GM19324 (cell line): ENCODE results near the gene POLRMT.
"Not testable (repeated sequence)": the region's sequence is repeated elsewhere in the genome, so short reads cannot be mapped to it uniquely, and the experiment has no call there.

ENCODE experiments used
- ATAC-seq: cut with Tn5 transposase; IDR thresholded peaks from one replicate; pipeline ENCODE4 v1.9.1; 2021; ENCODE audit warnings: mild to moderate bottlenecking, moderate library complexity; ENCODE audit not compliant: unreplicated experiment, low FRiP score

The POLRMT gene

DNA sequence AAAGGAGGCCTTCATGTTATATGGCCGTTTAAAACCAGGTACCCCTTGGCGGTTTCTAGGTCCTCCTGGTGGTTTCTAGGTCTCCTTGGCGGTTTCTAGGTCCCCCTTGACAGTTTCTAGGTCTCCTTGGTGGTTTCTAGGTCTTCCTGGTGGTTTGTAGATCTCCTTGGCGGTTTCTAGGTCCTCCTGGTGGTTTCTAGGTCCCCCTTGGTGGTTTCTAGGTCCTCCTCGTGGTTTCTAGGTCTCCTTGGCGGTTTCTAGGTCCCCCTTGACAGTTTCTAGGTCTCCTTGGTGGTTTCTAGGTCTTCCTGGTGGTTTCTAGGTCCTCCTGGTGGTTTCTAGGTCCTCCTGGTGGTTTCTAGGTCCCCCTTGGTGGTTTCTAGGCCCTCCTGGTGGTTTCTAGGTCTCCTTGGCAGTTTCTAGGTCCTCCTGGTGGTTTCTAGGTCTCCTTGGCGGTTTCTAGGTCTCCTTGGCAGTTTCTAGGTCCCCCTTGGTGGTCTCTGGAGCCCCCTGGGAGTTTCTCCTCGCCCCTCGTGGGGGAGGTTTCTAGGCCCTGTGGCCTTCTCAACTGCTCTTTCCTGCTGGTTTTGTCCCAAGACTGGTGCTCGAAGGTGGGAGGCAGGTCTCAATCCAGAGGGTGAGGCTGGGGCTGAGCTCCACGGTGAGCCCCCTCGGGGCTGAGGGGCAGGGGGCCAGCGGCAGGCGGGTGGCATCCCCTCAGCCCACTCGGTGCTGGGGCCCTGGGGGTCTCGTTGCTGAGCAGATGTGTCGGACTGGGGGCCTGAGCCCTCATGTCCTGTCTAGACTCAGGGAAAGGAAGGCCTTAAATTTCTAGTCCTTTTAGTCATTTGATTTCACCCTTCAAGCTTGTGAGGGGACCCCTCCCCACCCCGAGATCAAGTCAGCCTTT is 35.7 kb downstream of the POLRMT start:
- ATAC-seq: no peak

DNA sequence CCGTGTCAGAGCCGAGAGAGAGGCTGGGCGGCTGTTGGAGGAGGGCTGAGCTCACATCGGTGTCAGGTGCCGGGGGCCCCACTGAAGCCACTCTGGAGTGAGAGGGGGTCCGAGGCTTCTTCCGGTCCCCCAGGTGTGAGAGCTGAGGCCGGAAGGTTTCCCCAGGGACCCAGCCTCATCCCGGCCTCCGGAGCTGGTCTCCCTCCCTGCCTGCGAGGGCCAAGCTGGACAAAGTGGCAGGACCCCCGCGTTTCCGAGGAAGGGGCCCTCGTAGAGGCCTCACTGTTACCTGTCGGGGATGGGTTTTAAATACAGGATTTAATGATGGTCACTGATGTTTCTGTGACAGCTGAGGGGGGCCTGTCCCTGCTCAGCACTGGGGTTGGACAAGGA is 37.1 kb downstream of the POLRMT start:
- no peak for ATAC-seq

DNA sequence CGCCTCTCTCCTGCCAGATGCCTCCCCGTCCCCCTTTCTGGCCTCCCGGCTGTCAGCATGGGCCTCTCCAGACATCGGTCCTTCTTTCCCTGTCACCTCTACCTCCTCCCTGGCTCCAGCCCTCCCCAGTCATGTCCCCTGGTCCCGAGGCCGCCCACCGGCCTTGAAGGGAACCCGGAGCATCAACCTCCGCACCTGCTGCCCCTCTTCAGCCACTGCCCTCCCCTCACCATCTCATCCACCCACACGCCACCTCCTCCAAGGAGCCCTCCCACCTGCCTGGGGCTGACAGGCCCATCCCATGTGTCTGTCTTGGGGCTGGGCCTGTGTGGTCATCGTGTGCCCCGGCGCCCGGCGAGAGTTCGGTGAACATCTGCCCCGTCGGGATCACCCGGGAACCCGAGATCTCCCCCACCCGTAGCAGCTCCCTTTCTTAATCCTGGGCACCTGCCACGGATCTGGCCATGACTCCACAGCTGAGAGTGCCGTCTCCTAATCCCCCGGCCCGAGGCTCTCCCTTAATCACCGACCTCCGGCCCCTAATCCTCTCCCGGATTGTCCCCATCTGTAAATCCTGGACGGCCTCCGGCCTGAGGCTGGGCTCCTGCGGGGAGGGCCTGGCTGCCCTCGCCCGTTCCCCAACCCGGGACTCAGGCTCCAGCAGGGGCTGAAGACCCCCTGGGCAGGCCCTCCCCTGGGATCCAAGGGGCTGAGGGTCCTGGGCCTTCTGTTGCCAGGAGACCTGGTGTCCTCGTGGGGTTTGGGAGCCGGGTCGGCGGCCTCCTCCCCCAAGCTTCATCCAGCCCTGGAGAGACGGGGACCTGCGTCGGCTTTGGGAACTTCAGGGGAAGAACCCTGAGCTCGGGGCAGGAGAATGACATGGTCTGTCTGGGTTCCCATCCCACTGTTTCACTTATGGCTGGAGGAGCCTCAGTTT is 37.7 kb downstream of the POLRMT start:
- no peak for ATAC-seq

DNA sequence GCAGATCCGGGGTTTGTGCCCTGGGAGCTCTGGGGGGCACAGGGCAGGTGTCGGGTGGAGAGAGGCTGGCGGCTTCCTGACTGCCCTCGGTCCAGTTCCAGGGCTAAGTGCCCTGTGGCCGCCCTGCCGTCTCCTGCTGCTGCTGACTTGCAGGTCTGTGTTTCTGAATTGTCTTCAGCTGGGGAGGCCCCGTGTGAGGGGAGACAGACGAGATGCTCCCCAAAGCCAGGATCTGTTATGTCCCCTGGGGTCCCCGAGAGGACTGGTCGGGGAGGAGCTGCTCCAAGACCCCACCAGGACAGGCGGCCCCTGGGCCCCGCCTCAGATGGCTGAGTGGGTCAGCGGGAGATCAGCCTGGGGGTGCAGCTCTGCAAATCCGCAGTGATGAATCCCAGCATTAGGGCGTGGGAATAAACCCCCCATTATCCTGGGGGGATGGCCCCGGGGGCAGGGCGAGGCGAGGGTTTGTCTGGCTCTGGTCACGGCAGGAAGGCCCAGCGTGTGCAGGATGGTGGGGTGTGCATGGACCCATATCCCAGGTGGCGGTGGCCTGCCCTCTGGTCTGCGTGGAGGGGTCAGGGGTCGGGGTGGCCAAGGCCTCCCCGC is 39.0 kb downstream of the POLRMT start:
- no peak for ATAC-seq

DNA sequence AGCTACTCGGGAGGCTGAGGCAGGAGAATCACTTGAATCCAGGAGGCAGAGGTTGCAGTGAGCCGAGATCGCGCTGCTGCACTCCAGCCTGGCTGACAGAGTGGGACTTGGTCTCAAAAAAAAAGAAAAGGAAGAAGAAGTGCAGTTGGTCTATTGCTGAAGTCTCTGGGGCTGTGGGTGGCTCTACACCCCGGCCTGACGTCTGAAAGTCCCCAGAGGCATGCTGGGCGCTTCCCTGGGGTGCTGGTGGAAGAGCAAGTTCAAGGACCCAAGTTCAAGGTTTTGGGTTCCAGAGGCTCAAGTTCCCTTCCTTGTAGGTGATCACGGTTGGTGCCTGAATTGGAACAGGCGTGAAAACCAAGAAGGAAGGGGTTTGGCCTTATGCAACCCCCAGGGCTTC is 39.8 kb downstream of the POLRMT start:
- ATAC-seq: no peak

DNA sequence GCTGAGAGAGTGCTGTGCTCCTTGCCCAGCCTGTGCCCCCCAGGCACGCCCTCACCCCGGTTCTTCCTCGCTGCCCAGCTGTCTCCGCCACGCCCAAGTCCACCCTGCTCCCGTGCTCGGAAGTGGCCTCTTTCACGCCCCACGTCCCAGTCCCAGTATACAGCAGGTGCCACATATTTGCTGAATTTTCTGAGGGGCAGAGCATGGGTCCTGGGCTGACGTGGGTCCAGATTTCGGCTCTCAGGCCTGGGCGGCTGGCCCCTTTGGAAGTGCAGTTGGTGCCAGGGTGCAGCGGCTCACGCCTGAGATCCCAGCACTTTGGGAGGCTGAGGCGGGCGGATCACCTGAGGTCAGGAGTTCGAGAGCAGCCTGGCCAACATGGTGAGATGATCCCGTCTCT is 40.3 kb downstream of the POLRMT start:
- no peak for ATAC-seq

DNA sequence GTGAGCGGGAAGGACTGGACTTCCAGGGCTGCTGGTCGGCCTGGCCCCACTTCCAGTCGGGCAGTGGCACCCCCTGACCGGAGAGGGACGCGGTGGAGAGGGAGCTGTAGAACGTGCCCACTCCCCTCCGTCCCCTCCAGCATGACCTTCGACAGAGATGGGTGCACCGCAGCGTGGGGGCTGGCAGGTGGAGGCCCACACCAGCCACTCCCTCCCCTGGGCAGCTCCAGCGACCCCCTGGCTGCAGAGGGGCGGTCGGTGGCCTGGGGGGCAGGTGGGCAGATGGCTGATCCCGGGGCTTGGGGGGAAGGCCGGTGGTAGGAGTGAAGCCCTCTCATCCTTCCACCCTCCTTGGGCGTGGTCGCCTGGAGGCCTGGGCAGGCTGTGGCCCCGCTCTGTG is 41.2 kb downstream of the POLRMT start:
- no peak for ATAC-seq

DNA sequence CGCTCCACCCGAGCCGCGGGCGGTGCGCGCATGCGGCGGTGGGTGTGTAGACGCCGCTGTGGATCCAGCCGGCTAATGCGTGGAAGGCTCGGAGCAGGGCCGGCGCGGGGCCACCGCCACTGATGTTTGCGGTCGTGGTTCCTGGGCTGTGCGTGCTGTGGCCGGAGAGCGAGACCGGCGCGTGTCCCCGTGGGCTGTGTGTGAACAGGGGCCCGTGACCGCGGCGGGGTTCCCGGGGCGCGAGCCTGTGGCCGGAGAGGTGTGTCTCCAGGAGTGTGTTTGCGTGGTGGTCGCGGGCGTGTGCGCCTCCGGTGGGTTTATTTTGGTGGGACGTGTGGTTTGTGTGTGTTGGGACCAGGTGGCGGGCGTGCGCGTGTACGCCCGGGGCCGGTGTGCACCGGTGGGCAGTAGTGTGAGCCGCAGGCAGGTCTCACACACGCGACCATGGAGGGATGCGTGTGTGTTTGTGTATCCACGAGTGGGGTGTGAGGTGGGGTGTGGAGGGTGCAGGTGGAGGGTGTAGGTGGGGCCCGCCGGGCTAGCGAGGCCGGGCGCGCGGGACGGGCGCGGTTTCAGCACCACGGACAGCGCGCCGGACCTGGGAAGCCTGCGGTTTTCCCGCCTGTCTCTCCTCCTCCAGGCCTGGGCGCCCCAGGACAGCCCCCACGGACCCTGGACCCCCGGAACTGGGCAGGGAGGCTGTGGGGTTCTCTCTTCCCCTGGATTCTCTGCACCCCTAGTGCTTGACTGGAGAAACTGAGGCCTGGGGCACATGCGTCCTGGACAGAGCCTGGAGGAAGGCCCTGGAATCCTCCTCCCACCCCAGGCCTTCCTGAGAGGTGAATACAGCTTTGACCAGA is 42.0 kb downstream of the POLRMT start:
- no peak for ATAC-seq

DNA sequence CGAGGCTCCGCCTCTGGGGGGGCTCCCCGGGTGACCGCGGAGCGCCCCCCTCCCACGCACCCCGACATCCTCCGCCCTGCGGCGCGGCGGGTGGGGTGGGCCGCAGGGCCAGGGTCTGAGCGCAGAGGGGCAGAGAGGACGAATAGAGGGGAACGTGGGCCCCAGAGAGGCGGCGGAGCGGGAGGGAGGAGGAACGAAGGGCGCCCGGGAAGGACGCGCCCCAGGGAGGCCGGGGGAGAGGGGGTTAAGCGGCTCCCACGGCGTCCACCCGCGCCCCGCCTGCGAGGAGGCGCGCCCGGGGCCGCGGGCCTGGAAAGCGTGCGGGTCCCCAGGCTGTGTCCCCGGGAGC is 42.6 kb downstream of the POLRMT start:
- ATAC-seq: no peak

DNA sequence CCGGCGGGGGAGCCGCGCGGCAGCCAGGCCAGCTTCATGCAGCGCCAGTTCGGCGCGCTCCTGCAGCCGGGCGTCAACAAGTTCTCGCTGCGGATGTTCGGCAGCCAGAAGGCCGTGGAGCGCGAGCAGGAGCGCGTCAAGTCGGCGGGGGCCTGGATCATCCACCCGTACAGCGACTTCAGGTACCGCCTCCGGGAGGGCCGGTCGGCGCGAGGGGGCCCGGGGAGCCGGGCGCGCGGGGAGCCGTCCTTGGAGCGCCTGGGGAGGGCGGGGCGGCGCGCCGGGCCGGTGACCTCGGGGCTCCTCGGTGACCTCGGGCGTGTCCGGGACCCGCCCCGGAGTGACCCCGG is 43.0 kb downstream of the POLRMT start:
- no peak for ATAC-seq

DNA sequence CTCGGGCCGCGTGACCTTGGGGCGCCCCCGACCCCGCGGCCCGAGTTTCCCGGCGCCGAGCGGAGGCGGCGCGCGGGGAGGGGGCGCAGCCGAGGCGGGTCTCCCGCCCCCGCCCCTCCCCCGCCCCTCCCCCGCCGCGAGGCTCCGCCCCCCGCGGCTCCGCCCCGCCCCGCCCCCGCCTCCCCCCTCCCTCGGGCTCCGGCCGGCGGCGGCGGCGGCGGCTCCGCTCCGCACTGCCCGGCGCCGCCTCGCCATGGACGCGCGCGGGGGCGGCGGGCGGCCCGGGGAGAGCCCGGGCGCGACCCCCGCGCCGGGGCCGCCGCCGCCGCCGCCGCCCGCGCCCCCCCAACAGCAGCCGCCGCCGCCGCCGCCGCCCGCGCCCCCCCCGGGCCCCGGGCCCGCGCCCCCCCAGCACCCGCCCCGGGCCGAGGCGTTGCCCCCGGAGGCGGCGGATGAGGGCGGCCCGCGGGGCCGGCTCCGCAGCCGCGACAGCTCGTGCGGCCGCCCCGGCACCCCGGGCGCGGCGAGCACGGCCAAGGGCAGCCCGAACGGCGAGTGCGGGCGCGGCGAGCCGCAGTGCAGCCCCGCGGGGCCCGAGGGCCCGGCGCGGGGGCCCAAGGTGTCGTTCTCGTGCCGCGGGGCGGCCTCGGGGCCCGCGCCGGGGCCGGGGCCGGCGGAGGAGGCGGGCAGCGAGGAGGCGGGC is 43.5 kb downstream of the POLRMT start, which contains the start of gene HCN2:
Gene HCN2, plus strand, starts transcription at position 189 of the 703 bp plus-strand sequence. Its CDS starts 65 bp downstream, at position 254.
- no peak for ATAC-seq

DNA sequence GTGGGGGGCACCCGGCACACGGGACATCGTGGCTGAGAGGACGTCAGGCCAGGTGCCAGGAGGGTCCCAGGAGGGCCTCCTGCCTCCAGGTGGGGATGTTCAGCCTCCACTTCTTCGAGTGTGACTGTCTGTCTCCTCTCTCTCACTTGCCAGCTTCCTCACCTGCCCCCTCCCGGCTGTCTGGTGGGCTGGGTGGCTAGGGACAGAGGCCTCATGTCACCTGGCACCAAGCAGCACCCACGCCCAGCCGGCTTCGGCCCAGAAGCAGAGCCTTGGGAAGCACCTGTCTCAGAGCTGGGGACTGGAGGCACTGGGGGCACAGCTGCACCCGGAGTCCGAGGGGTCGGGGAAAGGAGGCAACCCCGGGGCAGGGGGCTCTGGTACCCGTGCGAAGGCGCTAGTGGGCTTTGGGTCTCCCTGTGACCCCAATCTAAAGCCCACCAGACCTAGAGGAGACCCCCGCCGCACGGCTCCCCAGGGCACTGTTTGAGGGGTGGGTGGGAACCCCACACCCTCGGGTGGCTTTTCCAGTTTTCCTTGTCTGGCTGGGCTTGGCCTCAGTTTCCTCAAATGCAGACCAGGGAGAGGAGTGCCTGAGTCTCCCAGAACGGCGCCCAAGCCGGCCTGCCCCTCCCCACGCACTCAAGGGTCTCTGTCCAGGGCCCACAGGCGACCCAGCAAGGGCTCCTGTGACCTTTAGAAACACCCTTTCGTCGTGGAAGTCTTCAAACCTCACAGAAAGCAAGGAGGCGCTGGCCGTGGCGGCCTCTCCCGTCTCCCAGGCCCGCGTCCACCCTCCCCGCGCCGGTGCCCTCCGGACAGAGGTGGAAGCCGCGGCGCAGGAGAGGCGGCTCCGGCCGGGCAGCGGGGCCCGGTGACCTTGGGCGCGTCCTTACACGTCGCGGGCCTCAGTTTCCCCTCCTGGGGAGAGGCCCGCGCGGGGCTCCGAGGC is 44.3 kb downstream of the POLRMT start:
- ATAC-seq: no peak

DNA sequence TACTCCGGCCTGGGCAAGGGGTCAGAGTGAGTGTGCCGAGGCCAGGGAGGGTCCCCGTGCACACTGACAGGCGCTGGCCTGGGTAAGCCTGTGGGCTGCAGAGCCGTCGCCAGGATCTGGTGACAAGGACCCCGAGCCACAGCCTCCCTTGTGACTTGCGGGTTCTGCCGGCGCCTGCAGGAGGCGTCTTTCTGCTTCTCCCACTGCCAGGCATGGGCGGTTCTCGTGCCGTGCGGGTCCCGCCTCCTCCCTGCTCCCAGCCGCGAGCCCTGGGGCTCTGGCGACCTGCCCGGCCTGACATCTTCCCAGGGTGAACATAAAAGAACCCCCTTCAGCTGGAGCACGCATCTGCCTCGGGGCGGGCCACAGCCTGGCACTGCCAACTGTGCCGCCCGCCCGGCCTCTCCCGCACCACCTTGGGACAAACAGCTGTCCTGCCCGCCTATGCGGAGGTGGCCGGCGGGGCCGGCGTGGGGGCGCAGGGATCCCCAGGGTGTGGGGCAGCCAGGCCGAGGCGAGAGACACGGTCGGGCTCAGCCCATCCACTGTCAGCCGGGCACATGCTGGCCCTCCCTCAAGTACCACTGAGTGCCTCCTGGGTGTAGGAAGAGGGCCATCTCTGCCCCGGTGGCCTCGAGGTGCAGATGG is 45.1 kb downstream of the POLRMT start:
- no peak for ATAC-seq

DNA sequence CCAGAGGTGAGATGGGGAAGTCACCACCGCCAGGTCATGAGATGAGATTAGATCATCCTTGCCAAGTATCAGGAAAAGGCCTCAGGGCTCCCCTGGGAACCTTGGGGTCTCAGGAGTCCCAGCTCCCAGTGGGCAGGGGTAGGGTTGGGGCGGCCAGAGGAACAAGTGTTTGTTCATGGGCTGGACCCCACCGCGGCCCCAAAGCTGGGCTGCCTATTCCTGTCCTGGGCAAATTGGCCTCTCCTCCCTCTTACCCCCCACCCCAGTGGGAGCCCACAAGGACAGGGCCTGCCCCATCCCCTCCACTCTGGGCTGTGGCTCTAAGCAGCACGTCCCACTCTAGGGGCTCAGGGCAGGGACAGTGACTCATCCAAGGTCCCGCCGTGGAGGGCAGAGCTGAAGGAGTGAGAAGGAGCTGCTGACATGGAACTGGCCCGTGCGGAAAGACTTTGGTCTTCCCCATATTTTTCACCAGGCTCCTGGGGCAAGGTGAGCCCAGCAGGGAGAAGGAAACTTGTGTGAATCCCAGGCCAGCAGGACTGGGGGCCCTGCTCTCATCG is 47.7 kb downstream of the POLRMT start:
- ATAC-seq: no peak

DNA sequence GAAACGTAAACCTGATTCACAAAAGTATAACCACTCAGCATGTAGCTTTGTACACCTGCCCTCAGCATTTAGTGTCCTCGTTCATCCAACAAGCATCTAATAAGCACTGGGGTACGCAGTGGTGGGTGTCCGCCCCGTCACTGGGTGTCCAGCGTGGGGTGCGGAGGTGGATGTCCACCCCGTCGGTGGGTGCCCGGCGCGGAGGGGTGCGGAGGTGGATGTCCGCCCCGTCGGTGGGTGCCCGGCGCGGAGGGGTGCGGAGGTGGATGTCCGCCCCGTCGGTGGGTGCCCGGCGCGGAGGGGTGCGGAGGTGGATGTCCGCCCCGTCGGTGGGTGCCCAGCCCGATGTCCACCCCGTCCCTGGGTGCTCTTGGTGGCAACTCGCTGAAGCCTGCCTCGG is 48.2 kb downstream of the POLRMT start:
- not testable (repeated sequence) for ATAC-seq

DNA sequence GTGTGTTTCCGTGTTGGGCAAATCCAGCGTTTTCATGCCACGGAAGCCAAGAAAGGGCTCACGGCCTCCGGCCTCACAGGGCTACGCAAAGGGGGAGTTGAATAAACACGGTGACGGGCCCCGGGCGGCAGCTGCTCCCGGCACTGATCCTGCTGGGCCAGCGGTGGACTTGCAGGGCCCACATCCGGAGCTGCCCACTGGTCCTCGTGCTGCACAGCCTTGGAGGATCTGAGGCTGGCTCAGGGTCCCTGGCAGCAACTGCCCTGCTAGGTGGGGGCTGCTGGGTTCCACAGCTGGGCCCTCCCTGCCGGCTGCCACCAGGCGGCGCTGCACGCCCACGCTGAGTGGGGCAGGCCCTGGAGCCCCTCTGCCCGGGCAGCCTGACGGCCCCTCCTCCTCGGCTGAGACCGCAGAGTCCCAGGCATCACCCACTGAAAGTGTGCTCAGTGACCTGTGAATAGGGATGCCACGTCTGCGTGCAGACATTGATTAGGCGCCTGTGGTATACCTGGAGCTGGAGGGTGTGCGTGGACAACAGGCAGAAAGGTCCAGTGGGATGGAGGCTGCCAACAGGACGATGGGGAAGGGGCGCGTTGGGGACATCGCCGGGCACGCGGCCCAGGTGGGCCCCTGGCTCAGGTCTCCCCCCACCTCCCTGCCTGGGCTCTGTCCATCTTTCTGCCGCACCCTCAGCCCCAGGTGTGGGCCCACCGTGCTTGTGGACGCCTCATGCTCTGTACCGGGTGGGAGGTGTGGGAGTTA is 48.9 kb downstream of the POLRMT start:
- no peak for ATAC-seq

DNA sequence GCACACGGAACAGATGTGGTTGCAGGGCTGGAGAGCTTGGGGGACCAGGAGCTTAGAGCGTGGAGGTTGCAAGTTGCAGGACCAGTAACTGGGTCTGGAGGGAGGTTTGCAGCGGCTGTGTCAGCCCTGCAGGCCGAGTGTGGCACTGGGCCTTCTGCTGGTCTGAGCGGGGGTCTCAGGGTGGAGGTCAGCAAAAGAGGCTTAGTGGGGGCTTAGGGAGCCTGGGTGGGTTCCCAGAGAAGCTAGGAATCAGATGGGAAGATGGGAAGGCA is 49.4 kb downstream of the POLRMT start:
- no peak for ATAC-seq
